LNCaP clone FGC (cell line): ENCODE data around the gene CADM2.

Experiments
- DNase-seq: peaks from one replicate; pipeline ENCODE4 v3.0.0-alpha.2; 2011; ENCODE audit warnings: low read depth
- H3K4me3 ChIP-seq: 2 replicates; pipeline ENCODE4 v1.5.1; 2011; ENCODE audit warnings: mild to moderate bottlenecking, low read depth, low read length, control low read depth
- TF ChIP-seq, protein P1 (sequence below): IDR thresholded peaks from 2 replicates; pipeline ENCODE4 v1.5.1; 2012; ENCODE audit warnings: mild to moderate bottlenecking; ENCODE audit not compliant: control insufficient read depth, insufficient read depth; ENCODE audit errors: extremely low read depth

The CADM2 gene

DNA sequence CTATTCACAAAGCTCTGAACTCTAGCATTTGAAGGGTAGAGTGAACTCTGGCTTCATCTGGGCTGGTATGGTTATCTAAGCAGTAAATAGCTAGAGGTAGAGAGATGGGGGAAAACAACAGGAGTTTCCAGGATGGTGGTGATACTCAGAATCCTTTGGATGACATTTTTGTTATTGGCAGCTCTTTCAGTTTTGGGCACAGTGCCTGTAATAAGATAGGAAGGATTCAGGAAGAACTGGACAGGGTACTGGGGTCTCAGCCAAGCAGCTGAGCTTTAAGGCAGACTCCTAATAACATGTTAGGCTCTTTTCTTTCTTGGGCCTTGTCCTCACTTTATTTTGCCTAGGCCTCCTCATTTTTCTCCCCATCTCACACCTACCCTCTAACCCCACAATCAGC is 338.5 kb downstream of the CADM2 start:
- H3K4me3 ChIP-seq = no peak overlapping the region
- TF ChIP-seq, protein P1, sequence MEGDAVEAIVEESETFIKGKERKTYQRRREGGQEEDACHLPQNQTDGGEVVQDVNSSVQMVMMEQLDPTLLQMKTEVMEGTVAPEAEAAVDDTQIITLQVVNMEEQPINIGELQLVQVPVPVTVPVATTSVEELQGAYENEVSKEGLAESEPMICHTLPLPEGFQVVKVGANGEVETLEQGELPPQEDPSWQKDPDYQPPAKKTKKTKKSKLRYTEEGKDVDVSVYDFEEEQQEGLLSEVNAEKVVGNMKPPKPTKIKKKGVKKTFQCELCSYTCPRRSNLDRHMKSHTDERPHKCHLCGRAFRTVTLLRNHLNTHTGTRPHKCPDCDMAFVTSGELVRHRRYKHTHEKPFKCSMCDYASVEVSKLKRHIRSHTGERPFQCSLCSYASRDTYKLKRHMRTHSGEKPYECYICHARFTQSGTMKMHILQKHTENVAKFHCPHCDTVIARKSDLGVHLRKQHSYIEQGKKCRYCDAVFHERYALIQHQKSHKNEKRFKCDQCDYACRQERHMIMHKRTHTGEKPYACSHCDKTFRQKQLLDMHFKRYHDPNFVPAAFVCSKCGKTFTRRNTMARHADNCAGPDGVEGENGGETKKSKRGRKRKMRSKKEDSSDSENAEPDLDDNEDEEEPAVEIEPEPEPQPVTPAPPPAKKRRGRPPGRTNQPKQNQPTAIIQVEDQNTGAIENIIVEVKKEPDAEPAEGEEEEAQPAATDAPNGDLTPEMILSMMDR = no peak
- no peak for DNase-seq

DNA sequence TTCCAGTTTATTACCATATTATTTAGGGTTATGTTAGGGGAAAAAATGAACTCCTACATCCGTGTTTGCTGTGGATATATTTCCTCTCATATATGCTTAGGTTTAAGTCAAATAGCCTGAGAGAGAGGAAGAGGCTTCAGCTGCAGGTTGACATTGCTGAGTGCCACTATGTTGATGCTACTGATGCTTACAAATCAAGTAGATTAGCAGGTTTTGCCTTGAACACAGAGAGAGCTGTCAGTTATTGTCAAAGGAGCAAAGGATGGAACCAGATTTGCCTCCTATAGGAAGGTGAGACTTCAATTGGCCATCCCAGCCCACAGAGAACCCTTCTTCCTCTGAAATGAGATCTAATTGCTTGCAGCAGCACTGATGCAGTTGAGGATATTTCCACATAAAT is 339.2 kb downstream of the CADM2 start:
- no peak for DNase-seq
- TF ChIP-seq, protein P1 = no peak
- H3K4me3 ChIP-seq = no peak overlapping the region

DNA sequence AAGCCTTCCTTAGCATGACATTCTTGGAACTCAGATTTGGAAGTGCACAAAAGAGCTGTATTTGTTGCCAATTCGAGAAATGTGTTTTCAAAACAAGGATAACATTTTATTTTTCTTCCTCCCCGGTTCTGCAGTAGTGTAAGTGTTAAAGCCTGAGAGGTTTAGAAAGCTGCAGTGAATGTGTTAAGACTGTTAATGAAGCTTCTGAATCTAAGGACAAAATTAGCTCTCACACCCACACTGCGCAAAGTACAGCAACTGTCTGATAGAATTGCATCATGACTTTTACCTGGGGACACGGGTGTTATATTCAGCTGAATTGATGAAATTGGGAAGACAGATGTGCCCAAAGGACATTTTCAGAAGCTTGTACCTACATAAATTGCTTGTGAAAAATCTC is 344.4 kb downstream of the CADM2 start:
- TF ChIP-seq, protein P1 = no peak

DNA sequence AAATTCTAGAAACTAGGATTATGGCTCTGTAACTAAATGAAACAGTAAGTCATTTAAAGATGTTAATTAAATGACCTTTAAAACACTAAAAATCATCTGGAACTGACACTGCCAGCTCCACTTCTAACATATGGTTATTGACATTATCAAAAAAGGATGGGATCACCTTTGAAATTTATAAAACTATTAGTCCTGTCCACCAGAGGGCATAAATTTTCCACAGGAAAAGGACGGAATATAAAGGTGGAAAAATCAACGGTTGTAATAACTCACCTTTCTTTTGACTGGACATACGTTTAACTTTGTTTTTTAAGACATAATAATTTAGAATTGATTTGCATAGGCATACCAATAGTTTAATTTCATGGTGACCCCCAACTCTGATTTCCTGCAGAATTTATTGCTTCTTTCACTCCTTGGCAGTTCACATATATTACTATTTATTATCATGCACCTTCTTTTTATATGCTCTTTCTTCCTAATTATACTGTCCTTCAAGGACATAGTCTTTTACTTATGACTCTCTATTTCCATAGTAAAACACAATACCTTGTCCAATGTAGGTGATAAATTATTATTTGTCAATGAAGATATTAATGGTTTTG is 345.7 kb downstream of the CADM2 start:
- TF ChIP-seq, protein P1 = peak; percentile 42
- DNase-seq = no peak
- no peak overlapping the region for H3K4me3 ChIP-seq

More for the DNA sequence above, 344.4 kb downstream of the CADM2 start:
- H3K4me3 ChIP-seq = no peak overlapping the region
- DNase-seq = no peak

DNA sequence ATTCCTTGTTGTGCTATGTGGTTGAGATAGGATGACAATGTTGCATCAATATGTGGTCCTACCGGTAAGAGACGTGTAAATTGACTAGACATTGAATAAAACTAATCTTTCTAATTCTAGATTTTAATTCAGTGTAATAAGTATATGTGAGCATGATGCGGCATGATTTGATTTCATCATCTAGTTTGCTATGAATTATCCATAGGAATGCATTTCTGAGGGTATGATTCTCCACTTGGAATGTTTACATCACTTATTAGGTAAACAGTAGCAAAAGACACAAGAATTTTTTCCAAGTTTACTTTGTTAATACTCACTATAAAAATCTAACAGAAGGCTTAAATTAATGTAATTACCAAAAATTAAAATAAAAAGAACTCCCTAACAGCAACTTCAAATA is 353.5 kb downstream of the CADM2 start:
- DNase-seq = no peak
- TF ChIP-seq, protein P1 = no peak
- H3K4me3 ChIP-seq = no peak overlapping the region

DNA sequence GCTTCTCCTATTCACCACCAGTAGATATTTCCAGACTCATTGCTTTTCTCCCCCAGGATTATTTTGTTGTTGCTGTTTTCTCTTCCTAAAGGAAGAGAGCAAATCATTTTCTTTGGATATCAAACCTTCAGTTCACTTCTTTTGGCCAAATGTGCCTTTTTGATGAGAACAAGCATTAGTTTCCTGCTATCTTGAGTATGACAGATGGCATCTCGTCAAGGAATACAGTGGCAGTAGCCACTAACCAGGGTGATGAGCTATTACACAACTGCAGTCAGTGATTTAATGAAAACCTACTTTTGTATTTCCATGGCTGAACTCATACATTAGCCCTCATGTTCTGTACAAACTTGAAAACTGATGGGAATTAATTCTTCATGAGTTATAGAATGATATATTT is 354.6 kb downstream of the CADM2 start:
- H3K4me3 ChIP-seq = no peak overlapping the region
- DNase-seq = no peak
- TF ChIP-seq, protein P1 = no peak

DNA sequence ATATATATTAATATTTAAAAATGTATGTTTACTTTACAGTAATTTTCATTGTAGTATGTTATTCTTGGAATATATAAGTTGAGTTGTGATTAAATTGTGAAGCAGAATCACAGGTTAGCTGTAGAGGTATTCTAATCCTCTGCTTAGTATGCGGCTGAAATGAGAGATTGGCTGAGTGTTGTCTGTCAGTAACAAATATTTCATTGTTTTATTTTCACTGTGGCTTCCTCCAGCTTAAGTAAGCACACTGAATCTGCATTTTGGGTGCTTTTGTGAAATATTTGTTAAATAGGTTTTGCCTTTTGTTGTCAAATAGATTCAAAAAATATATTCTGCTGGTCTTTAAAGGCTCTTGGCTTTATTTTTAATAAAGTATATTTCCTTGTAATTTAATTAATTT is 357.5 kb downstream of the CADM2 start:
- TF ChIP-seq, protein P1 = no peak
- no peak for DNase-seq
- H3K4me3 ChIP-seq = no peak overlapping the region
